Measurements from ENCODE around the gene PPEF2.

Gene PPEF2

GRCh38 chr4:75904076-75904475 lies 1.8 kb upstream of the PPEF2 start:
- DNase-seq (ENCODE audit: low read depth): no peak
- no peak for TF ChIP-seq CTCF (IDR thresholded peaks at IDR 0.05; ENCODE audit: insufficient read depth, low read depth, low read length, missing control alignments)
- H3K4me3 ChIP-seq (ENCODE audit: low read length): no peak overlapping the region

- H3K4me3 ChIP-seq (ENCODE audit: low read length): no peak overlapping the region
- no peak for DNase-seq (ENCODE audit: low read depth)
- TF ChIP-seq CTCF (IDR thresholded peaks at IDR 0.05; ENCODE audit: insufficient read depth, low read depth, low read length, missing control alignments): no peak
Measured at GRCh38 chr4:75898536-75898935, 3.7 kb downstream of the PPEF2 start.

DNA sequence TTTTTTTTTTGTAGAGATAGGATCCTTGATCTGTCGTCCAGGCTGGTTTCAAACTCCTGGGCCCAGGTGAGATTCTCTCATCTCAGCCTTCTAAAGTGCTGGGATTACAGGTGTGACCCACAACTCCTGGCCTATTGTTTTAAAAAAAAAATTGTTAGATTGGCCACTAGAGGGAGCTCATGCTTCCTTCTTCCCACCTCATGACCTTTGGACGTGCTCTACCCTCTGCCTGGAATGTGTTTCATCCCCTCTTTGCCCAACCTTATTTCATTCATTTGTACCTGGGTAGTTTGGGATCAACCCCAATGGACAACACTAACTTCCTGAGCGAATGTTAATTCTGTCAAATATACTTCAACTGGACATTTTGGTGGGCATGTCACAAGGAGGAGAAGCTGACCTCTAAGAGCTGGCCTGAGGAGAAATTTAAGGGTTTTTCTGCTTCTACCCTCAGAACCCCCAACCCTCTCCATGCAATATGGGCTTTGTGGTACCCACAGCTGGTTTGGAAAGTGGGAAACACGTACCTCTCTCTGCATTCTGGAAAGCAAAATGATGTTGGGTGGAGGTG lies 6.4 kb downstream of the PPEF2 start:
- TF ChIP-seq CTCF (IDR thresholded peaks at IDR 0.05; ENCODE audit: insufficient read depth, low read depth, low read length, missing control alignments): peak; percentile 65

GRCh38 chr4:75892508-75892907 lies 9.7 kb downstream of the PPEF2 start:
- TF ChIP-seq CTCF (IDR thresholded peaks at IDR 0.05; ENCODE audit: insufficient read depth, low read depth, low read length, missing control alignments): peak; percentile 18
- H3K4me3 ChIP-seq (ENCODE audit: low read length): no peak overlapping the region
- DNase-seq (ENCODE audit: low read depth): peak; percentile 21

More for the DNA sequence above, 6.4 kb downstream of the PPEF2 start:
- H3K4me3 ChIP-seq (ENCODE audit: low read length): no peak overlapping the region
- DNase-seq (ENCODE audit: low read depth): peak; percentile 48

DNA sequence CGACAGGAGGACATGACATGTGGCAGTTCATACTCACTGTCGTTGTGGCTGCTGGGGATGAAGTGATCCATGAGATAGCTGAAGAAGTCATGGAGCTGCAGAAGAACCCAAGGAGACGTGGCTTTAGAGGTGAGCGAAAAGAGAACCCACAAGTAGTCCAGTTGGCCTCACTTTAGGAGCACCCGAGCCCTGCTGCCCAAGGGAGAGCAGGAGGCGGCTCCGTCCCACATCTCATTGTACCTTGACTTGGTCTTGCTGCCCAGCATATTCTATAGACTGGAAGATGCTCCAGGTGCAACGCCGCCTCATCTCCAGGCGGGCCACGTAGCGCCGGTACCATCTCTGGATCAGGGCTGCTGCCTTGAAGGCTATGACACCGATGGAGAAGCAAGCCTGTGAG lies 10.6 kb downstream of the PPEF2 start:
- TF ChIP-seq CTCF (IDR thresholded peaks at IDR 0.05; ENCODE audit: insufficient read depth, low read depth, low read length, missing control alignments): no peak
- H3K4me3 ChIP-seq (ENCODE audit: low read length): no peak overlapping the region
- no peak for DNase-seq (ENCODE audit: low read depth)

GRCh38 chr4:75889537-75890199 lies 12.6 kb downstream of the PPEF2 start:
- no peak for TF ChIP-seq CTCF (IDR thresholded peaks at IDR 0.05; ENCODE audit: insufficient read depth, low read depth, low read length, missing control alignments)
- no peak overlapping the region for H3K4me3 ChIP-seq (ENCODE audit: low read length)

GRCh38 chr4:75886104-75886503 lies 16.1 kb downstream of the PPEF2 start:
- DNase-seq (ENCODE audit: low read depth): no peak
- no peak overlapping the region for H3K4me3 ChIP-seq (ENCODE audit: low read length)
- no peak for TF ChIP-seq CTCF (IDR thresholded peaks at IDR 0.05; ENCODE audit: insufficient read depth, low read depth, low read length, missing control alignments)

More at GRCh38 chr4:75889537-75890199, 12.6 kb downstream of the PPEF2 start:
- no peak for DNase-seq (ENCODE audit: low read depth)

All from epithelial cell of esophagus (primary cell).